Activated CD4-positive, alpha-beta T cell treated with anti-CD3 and anti-CD28 coated beads, Interleukin-2, amount 50 U/mL, for 48 hours (primary cell): ENCODE measurements around the gene SEPHS2.
"Not testable (repeated sequence)": the region's sequence is repeated elsewhere in the genome, so short reads cannot be mapped to it uniquely, and the experiment has no call there.

Source experiments
- DNase-seq, 2 experiments: peaks; one replicate each; pipeline ENCODE4 v3.0.0-alpha.2; 2020

The SEPHS2 gene

DNA sequence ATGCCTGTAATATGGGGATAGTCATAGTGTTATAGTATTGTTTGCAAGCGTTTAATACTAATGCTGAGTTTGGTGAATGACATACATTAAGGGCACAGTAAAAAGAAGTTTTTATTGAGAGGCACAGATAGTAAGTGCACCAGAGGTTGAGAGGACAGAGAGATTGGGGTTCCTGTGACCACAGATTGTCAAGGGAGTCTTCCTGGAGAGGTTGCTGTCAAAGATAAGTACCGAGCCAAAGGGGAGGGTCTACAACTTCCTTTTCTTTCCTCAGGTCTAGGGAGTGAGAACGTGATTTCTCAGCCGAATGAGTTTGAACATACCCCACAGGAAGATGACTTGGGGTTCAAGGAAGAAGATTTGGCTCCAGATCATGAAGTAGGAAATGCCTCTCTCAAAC, 48.6 kb downstream of the SEPHS2 start:
- DNase-seq: no peak

DNA sequence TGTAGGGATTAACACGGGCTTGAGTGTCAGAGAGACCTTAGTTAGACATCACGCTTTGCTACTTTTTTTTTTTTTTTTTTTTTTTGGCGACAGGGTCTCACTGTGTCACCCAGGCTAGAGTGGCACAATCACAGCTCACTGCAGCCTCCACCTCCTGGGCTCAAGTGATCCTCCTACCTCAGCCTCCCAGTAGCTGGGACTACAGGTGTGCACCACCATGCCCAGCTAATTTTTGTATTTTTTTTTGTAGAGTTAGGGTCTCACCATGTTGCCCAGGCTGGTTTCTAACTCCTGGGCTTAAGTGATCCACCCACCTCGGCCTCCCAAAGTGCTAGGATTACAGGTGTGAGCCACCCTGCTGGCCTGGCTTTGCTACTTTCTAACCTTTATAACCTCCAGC, 49.0 kb downstream of the SEPHS2 start:
- DNase-seq: not testable (repeated sequence)

DNA sequence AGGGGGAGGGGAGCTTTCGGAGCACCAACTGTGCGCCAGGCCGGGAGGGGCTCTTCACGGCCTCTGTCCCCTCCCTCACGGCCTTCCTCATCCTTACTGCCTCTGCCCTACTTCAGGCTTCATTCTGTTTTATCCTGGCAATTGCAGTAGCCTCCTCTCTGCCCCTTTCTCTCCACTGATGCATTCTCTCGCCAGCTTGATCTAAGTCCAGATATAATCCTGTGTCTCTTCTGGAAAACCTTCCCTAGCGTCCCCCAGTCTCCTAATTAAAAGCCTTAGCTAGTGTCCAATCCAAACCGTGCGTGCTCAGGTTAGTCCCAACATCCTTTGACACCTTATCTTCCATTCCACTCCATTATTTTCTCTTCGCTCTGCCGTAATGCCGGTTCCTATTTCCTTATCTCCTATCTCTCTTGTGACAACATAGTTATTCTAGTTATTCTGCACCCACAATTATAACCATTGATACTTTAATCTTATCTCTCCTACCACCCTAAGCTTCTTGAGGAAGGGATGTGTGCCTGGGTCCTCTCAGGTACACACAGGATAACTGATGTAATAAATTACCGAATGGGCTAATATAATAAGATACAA, 49.6 kb downstream of the SEPHS2 start:
- DNase-seq: no peak

DNA sequence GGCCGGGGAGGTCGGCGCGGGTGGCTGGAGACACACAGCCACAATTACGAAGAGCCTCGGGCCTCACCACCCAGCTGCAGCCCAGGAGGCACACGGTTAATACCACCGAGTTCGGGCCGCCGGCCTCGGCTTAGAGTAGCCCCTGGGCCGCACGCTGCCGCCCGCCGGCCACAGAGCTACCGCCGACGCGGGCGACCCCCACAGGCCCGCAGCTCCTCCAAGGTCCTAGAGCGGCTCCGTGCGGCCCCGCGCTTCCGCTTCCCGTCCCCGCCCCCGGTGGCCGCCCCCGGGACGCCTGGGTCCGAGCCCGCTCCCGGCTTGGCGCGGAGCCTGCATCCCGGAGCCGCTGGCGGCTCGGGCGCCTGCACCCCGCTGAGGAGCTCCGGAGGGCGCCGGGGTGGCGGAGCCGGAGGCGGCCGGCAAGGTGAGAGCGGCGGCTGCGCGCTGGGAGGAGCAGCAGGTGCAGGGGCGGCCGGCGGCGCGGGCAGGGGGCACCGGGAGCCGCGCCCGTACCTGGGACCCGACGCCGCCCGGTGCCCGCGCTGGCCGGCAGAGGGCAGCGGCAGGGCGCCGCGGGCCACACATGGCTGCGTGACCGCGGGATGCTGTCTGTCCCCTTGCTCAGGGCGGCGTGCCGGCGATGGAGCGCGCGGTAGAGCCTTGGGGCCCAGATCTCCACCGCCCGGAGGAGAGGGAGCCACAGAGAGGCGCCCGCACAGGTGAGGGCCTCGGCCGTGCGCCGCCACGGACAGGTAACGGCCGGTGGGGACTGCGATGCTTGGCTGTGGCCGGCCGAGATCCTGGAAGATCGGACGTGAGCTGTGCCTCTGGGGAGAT, 50.3 kb downstream of the SEPHS2 start, which contains the start of gene ZNF48:
TSS of gene ZNF48 (plus strand) at position 266 of the 837 bp plus-strand sequence. CDS start at position 641, 375 bp downstream.
- DNase-seq: peak; percentile 58 to 66

DNA sequence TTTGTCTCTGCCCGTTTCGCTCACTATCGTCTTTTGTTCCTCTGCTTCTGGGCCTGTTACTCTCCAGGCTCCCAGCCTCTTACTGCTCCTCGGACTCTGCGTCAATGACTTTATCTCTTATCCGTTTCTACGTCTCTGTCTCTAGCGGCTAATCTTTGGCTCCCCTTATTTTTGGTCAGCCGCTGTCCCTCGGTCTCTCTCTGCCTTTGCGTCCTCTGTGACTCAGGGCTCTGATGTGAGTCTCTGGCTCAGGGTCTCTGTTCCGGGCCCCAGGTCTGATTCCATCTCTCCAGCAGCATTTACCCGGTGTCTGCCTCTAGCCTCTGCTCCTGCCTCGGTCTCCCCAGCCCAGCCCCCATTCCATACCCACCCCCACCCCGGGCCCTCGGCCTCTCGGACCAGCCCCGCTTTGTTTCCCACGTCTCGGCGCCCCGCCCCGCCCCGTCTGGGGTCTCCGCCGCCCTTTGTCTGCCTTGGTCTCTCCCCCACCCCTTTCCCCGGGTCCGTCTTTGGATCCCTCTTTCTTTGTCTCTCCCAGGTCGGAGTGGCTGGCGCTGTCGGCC, 51.0 kb downstream of the SEPHS2 start:
- no peak for DNase-seq
